ENCODE data around the gene KDELR3.

KDELR3 gene

DNA sequence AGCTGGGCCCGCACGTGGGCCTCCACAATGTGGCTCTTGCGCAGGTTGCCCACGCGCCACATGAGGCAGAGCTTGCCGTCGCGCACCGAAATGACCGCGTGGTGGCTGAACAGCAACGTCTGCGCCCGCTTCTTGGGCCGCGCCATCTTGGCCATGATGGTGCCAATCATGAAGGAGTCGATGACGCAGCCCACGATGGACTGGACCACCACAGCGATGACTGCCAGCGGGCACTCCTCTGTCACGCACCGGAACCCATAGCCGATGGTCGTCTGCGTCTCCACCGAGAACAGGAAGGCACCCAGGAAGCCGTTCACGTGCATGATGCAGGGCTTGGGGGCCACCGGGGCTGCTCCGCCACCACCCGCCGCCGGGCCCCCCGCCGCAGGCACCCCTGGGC lies 40.4 kb upstream of the KDELR3 start:
- H3K9me3 ChIP-seq (ENCODE audit: control insufficient read depth, insufficient read depth, low read length) = no peaks in the 10 kb centered on the region
- WGBS (ENCODE audit: insufficient coverage, insufficient read length) = no CpG with 5 or more reads among the region's 36 CpGs

DNA sequence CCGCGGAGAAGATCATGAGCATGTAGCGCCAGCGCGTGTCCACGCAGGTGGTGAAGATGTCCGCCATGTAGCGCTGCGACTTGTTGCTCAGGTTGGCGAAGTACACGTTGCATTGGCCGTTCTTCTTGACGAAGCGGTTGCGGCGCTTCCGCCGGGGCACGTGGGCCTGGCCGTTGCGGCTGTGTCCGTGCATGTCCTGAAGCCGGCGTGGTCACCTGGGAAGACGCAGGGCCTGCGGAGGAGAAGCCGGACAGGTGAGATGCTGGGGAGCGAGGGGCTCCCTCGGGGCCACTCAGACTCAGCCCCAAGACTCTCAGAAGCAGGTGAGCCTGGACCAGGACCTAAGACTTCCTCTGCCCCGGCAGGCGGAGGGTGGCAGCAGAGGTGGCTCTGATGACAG lies 40.0 kb upstream of the KDELR3 start:
- no peaks in the 10 kb centered on the region for H3K27me3 ChIP-seq (ENCODE audit: control insufficient read depth, insufficient read depth, low read length)
- no peak overlapping the region for H3K4me3 ChIP-seq (ENCODE audit: low read length)
- no peak overlapping the region for H3K27ac ChIP-seq (ENCODE audit: low read length)
- H3K9me3 ChIP-seq (ENCODE audit: control insufficient read depth, insufficient read depth, low read length) = no peaks in the 10 kb centered on the region
- peaks cover 6% of the 10 kb centered on the region for H3K4me1 ChIP-seq (ENCODE audit: control insufficient read depth, insufficient read depth, low read length)
- DNase-seq (ENCODE audit: low read depth, low spot score) = no peak
- WGBS (ENCODE audit: insufficient coverage, insufficient read length) = no CpG with 5 or more reads among the region's 31 CpGs
- H3K36me3 ChIP-seq (ENCODE audit: control insufficient read depth, insufficient read depth, low read length) = no peaks in the 10 kb centered on the region

More for the DNA sequence above, 40.4 kb upstream of the KDELR3 start:
- Histone ChIP-seq H3K4me1 (ENCODE audit: control insufficient read depth, insufficient read depth, low read length) (peaks cover 9% of the 10 kb centered on the region), H3K4me3 (ENCODE audit: low read length) (no peak overlapping the region), H3K27me3 (ENCODE audit: control insufficient read depth, insufficient read depth, low read length) (no peaks in the 10 kb centered on the region), H3K27ac (ENCODE audit: low read length) (no peak overlapping the region), H3K36me3 (ENCODE audit: control insufficient read depth, insufficient read depth, low read length) (no peaks in the 10 kb centered on the region)
- DNase-seq (ENCODE audit: low read depth, low spot score) = no peak

DNA sequence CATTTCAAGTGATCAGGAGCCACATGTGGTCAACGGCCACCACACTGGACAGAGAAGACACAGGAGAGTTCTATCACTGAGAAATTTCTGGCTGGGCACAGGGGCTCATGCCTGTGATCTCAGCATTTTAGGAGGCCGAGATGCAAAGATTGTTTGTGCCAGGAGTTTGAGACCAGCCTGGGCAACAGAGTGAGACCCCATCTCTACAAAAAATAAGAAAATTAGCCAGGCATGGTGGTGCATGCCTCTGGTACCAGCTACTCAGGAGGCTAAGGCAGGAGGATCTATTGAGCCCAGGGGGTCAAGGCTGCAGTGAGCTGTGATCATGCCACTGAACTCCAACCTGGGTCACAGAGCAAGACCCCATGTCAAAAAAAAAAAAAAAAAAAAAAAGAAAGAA lies 39.2 kb upstream of the KDELR3 start:
- H3K27me3 ChIP-seq (ENCODE audit: control insufficient read depth, insufficient read depth, low read length) = no peaks in the 10 kb centered on the region
- no CpG with 5 or more reads among the region's 2 CpGs for WGBS (ENCODE audit: insufficient coverage, insufficient read length)
- no peak for DNase-seq (ENCODE audit: low read depth, low spot score)
- H3K27ac ChIP-seq (ENCODE audit: low read length) = no peak overlapping the region
- no peaks in the 10 kb centered on the region for H3K9me3 ChIP-seq (ENCODE audit: control insufficient read depth, insufficient read depth, low read length)
- peaks cover 2% of the 10 kb centered on the region; the same call in 1 of the 2 replicates for H3K4me1 ChIP-seq (ENCODE audit: control insufficient read depth, insufficient read depth, low read length)
- H3K4me3 ChIP-seq (ENCODE audit: low read length) = no peak overlapping the region
- H3K36me3 ChIP-seq (ENCODE audit: control insufficient read depth, insufficient read depth, low read length) = no peaks in the 10 kb centered on the region

DNA sequence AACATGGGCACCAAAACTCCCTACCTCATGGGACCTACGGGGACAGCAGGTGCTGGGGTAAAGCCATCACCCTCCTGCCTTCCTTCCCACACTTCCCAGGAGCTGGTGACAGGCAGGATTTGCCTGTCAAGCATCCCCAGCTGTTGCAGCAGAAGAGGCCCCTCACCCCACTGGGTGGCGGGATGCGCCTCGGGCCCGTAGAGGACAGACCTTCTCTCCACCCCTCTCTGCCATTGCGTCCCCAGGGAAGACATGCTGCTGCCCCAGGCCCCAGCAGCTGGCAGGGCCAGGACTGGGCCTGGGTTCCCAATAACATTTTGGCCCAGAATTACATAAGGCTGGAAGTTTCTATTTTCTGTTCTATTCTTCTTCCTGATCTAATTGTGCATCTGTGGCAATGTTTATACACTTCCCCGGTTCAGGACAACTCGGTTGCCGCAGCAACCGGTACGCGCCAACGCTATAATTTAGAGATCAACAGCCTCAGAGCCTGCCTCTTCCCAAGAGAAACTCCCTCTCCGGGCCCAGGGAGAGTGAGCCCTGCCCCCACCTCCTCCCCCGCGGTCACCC lies 38.3 kb upstream of the KDELR3 start:
- Histone ChIP-seq H3K4me1 (ENCODE audit: control insufficient read depth, insufficient read depth, low read length) (peaks cover 2% of the 10 kb centered on the region; the same call in 1 of the 2 replicates), H3K27me3 (ENCODE audit: control insufficient read depth, insufficient read depth, low read length) (no peaks in the 10 kb centered on the region), H3K27ac (ENCODE audit: low read length) (no peak overlapping the region), H3K4me3 (ENCODE audit: low read length) (no peak overlapping the region), H3K9me3 (ENCODE audit: control insufficient read depth, insufficient read depth, low read length) (no peaks in the 10 kb centered on the region), H3K36me3 (ENCODE audit: control insufficient read depth, insufficient read depth, low read length) (no peaks in the 10 kb centered on the region)
- no peak for DNase-seq (ENCODE audit: low read depth, low spot score)
- no CpG with 5 or more reads among the region's 16 CpGs for WGBS (ENCODE audit: insufficient coverage, insufficient read length)

DNA sequence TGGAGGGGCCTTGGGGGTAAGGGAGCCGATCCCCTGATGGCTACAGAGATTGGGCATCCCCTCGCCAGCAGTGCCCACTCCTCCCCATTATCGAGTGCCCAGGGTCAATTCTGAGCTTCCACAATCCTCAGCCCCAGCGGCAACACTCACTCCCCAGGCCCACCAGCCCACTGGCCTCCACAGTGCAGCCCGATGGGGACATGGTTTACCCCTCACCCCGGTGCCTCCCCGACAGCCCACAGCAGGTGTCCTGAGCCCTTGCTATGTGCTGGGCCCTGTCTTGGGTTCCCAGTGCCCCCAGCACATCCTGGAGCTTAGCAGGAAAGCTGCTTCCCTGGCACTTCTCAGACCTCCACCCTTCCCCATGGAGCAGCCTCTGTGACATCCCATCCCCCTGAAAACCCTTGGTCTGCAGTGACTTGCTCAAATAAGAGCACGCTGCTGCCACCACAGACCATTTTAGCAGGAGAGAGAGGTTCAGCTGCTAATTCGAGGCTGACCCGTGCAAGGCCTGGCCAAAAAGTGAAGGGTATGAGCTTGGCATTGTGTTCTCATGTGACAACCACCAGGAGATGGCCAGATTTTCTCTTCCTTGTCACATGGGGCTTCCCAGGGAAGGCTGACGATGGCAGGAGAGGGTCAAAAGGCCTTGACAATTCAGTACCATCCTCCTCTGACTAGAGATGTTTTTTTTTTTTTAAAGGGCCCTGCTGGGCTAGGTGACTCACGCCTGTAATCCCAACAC lies 36.5 kb upstream of the KDELR3 start:
- H3K27ac ChIP-seq (ENCODE audit: low read length) = no peak overlapping the region
- H3K36me3 ChIP-seq (ENCODE audit: control insufficient read depth, insufficient read depth, low read length) = no peaks in the 10 kb centered on the region
- no peaks in the 10 kb centered on the region for H3K4me1 ChIP-seq (ENCODE audit: control insufficient read depth, insufficient read depth, low read length)
- no peak overlapping the region for H3K4me3 ChIP-seq (ENCODE audit: low read length)
- no CpG with 5 or more reads among the region's 12 CpGs for WGBS (ENCODE audit: insufficient coverage, insufficient read length)
- DNase-seq (ENCODE audit: low read depth, low spot score) = no peak
- no peaks in the 10 kb centered on the region for H3K9me3 ChIP-seq (ENCODE audit: control insufficient read depth, insufficient read depth, low read length)
- no peaks in the 10 kb centered on the region for H3K27me3 ChIP-seq (ENCODE audit: control insufficient read depth, insufficient read depth, low read length)

DNA sequence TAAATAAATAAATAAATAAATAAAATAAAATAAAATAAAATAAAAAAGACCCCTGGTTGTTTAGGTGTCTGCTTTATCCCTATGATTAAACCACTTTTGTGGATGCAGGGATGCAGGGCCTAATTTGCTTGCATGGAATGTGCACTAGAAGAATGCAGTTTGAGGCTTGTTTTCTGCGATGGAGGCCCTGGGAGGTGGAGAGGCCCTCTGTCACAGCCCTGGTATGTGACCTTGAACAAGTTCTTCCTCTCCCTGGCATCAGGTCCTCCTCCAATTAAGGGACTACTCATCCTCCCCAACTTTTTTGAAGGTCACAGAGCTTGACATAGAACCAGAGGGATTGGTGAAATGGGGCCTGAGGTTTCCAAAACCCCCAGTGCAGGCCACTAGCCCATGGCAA lies 35.6 kb upstream of the KDELR3 start:
- WGBS (ENCODE audit: insufficient coverage, insufficient read length) = no CpG with 5 or more reads among the region's 1 CpG
- H3K4me3 ChIP-seq (ENCODE audit: low read length) = no peak overlapping the region
- H3K36me3 ChIP-seq (ENCODE audit: control insufficient read depth, insufficient read depth, low read length) = no peaks in the 10 kb centered on the region; the same call in 1 of the 2 replicates
- DNase-seq (ENCODE audit: low read depth, low spot score) = no peak
- H3K27me3 ChIP-seq (ENCODE audit: control insufficient read depth, insufficient read depth, low read length) = no peaks in the 10 kb centered on the region
- no peak overlapping the region for H3K27ac ChIP-seq (ENCODE audit: low read length)
- H3K9me3 ChIP-seq (ENCODE audit: control insufficient read depth, insufficient read depth, low read length) = no peaks in the 10 kb centered on the region
- no peaks in the 10 kb centered on the region for H3K4me1 ChIP-seq (ENCODE audit: control insufficient read depth, insufficient read depth, low read length)

DNA sequence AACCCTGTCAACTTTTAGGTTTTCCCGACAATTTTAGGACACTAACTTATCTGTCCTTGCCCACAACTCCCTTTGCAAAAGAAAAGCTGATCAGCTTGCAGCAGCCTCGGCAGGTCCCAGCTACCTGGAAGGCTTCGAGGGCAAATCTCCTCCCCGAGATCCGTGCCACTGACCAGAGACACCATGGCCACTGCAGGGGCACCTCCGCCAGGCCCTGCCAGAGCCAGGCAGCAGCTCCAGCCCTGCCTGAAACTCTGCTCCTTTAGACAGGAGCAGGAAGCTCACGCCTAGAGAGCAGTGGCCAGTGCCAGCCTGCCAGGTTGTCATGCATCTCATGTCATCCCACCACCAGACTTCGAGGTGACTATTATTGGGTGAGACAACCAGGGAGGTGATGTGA lies 34.0 kb upstream of the KDELR3 start:
- H3K4me1 ChIP-seq (ENCODE audit: control insufficient read depth, insufficient read depth, low read length) = no peaks in the 10 kb centered on the region
- H3K36me3 ChIP-seq (ENCODE audit: control insufficient read depth, insufficient read depth, low read length) = no peaks in the 10 kb centered on the region; the same call in 1 of the 2 replicates
- no peak for DNase-seq (ENCODE audit: low read depth, low spot score)
- no peak overlapping the region for H3K4me3 ChIP-seq (ENCODE audit: low read length)
- H3K27me3 ChIP-seq (ENCODE audit: control insufficient read depth, insufficient read depth, low read length) = no peaks in the 10 kb centered on the region
- WGBS (ENCODE audit: insufficient coverage, insufficient read length) = no CpG with 5 or more reads among the region's 8 CpGs
- H3K9me3 ChIP-seq (ENCODE audit: control insufficient read depth, insufficient read depth, low read length) = no peaks in the 10 kb centered on the region
- no peak overlapping the region for H3K27ac ChIP-seq (ENCODE audit: low read length)

DNA sequence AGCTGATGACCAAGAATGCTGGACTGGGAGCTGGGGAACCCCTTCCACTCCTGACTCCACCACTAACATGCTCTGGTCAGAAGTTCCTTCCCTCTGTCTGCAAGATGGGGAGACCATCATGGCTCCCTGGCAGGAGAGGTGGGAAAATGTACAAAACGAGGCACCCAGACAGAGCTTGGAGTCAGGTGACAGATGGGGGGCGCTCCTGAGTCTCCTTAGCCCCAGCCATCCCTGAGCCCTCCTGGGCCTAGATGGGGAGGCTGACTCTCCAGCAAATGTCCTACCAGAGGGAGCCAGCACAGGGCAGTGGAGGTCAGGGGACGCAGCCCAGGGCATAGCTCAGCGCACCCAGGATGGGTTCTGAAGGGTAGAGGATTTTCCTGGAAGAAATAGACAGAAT lies 32.9 kb upstream of the KDELR3 start:
- Histone ChIP-seq H3K27ac (ENCODE audit: low read length) (no peak overlapping the region), H3K9me3 (ENCODE audit: control insufficient read depth, insufficient read depth, low read length) (no peaks in the 10 kb centered on the region), H3K27me3 (ENCODE audit: control insufficient read depth, insufficient read depth, low read length) (no peaks in the 10 kb centered on the region), H3K36me3 (ENCODE audit: control insufficient read depth, insufficient read depth, low read length) (no peaks in the 10 kb centered on the region; the same call in 1 of the 2 replicates), H3K4me3 (ENCODE audit: low read length) (no peak overlapping the region), H3K4me1 (ENCODE audit: control insufficient read depth, insufficient read depth, low read length) (no peaks in the 10 kb centered on the region)
- WGBS (ENCODE audit: insufficient coverage, insufficient read length) = no CpG with 5 or more reads among the region's 4 CpGs
- DNase-seq (ENCODE audit: low read depth, low spot score) = no peak

DNA sequence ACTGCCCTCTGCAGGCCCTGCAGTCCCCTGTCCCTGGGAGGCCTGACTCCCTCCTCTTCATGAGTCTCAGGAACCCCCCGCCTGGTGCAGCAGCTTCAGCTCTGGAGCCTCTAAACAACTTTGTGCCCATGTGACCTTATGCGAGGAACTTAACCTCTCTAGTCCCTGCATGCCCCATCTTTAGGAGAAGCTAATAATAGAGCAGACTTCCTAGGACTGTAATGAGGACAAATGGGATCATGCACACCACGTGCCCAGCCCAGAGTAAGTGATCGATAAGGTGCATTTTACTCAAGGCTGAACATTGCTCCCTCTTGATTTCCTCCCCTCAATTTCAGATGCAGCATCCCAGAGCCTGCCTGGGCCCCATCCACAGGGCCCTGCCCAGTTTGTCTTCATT lies 31.9 kb upstream of the KDELR3 start:
- Histone ChIP-seq H3K4me3 (ENCODE audit: low read length) (no peak overlapping the region), H3K27ac (ENCODE audit: low read length) (no peak overlapping the region), H3K27me3 (ENCODE audit: control insufficient read depth, insufficient read depth, low read length) (no peaks in the 10 kb centered on the region), H3K36me3 (ENCODE audit: control insufficient read depth, insufficient read depth, low read length) (no peaks in the 10 kb centered on the region; the same call in 1 of the 2 replicates), H3K9me3 (ENCODE audit: control insufficient read depth, insufficient read depth, low read length) (no peaks in the 10 kb centered on the region), H3K4me1 (ENCODE audit: control insufficient read depth, insufficient read depth, low read length) (no peaks in the 10 kb centered on the region)
- WGBS (ENCODE audit: insufficient coverage, insufficient read length) = no CpG with 5 or more reads among the region's 4 CpGs
- DNase-seq (ENCODE audit: low read depth, low spot score) = no peak

DNA sequence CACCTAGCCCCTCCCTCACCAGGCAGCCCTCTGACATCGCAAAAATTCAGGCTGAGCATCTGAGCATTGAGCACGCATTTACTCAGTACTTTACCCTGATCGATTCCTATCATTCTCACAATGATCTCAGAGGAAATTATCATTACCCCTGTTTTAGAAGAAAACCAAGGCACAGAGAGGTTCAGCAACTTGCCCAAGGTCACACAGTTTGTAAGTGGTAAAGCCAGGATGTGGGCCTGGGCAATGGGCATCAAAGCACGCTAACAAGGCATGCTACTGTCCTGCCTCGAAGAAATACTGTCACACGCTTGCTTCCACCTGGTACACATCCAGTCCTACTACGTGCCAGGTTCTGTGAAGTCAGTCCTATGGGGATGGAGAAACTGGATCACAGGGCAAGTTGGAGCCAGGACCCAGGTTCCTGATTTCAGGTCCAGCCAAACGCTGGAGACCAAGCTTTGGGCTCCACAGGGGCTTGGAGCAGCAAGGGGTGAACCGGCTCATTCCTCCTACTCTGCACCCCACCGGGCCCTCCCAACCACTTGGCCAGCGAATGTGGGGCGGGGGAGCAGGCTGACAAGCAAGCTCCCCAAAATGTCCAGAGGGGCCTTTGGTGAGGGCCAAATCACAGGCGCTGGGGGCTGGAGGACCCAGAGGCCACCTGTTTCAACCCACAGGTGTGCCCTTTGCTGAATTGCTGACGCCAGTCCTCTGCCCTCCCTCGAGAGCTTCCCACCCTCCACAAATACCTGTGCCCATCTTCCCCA lies 31.1 kb upstream of the KDELR3 start:
- no CpG with 5 or more reads among the region's 15 CpGs for WGBS (ENCODE audit: insufficient coverage, insufficient read length)
- no peaks in the 10 kb centered on the region for H3K4me1 ChIP-seq (ENCODE audit: control insufficient read depth, insufficient read depth, low read length)
- no peak for DNase-seq (ENCODE audit: low read depth, low spot score)
- no peak overlapping the region for H3K4me3 ChIP-seq (ENCODE audit: low read length)
- no peaks in the 10 kb centered on the region for H3K27me3 ChIP-seq (ENCODE audit: control insufficient read depth, insufficient read depth, low read length)
- H3K9me3 ChIP-seq (ENCODE audit: control insufficient read depth, insufficient read depth, low read length) = no peaks in the 10 kb centered on the region
- H3K27ac ChIP-seq (ENCODE audit: low read length) = no peak overlapping the region
- H3K36me3 ChIP-seq (ENCODE audit: control insufficient read depth, insufficient read depth, low read length) = no peaks in the 10 kb centered on the region; the same call in 1 of the 2 replicates
